Pancreas (tissue), 10 donors: ENCODE results near the gene ERAL1. TPM values are rescaled to one million over a fixed set of nuclear protein-coding genes. Genes with fewer than 3 reads are reported as not detected.
A peak's percentile ranks its signal among the peaks of the same experiment; 100 is the strongest.

Experiments
- ATAC-seq, 4 donors: fragments of 200-7000 bp; cut with Tn5 transposase; one replicate each; pipeline versions ENCODE4 v1.8.0 to v1.9.1; 2020; ENCODE audit warnings: mild to moderate bottlenecking in 4 of 4, moderate library complexity in 4 of 4
- DNase-seq, 6 donors: peaks; one replicate each; pipeline ENCODE4 v3.0.0-alpha.2; 2020
- FAIRE-seq: peaks from 2 replicates; lab custom pipeline; 2012; peaks lifted over from hg19 to GRCh38; lab: Jason Lieb, UNC
- H3K27ac ChIP-seq, 4 donors: fragments of 200-600 bp; sonication (generic); 1 replicate in 3 of 4; 2 replicates in 1 of 4; pipeline versions ENCODE4 v1.5.0 to v1.8.0; 2020
- H3K27me3 ChIP-seq, 4 donors: fragments of 200-600 bp; one replicate each; pipeline ENCODE4 v1.8.0; 2021
- H3K36me3 ChIP-seq, 3 donors: fragments of 200-600 bp; sonication (generic) in 1 of 3; one replicate each; pipeline versions ENCODE4 v1.5.0 to v1.8.0; 2020 to 2021
- H3K4me1 ChIP-seq, 3 donors: fragments of 200-600 bp; one replicate each; pipeline ENCODE4 v1.8.0; 2021
- H3K4me3 ChIP-seq, 4 donors: fragments of 200-600 bp; sonication (generic) in 2 of 4; one replicate each; pipeline versions ENCODE4 v1.5.0 to v1.8.0; 2020 to 2021
- H3K9me3 ChIP-seq, 4 donors: fragments of 200-600 bp; one replicate each; pipeline ENCODE4 v1.8.0; 2021
- CTCF ChIP-seq, 4 donors: fragments of 200-600 bp; sonication (generic) in 3 of 4; IDR thresholded peaks; one replicate each; pipeline versions ENCODE4 v1.5.0 to v1.8.0; 2021; ENCODE audit warnings: antibody characterized with exemption in 4 of 4
- WGBS, 2 donors: extraction: QIAGEN DNeasy Blood & Tissue Kit; methylation state at CpG; one replicate each; pipeline ENCODE4 v1.1.7; 2013; 5-methylcytosine and 5-hydroxymethylcytosine counted together
- intact Hi-C, 3 donors: fragments of 100-400 bp; cut with DNase I; formaldehyde crosslinking; loops; one replicate each; pipeline versions ENCODE4 v1.11.1 to v1.14.2; 2022
- polyA plus RNA-seq, 2 donors: library from polyadenylated mRNA; stranded (reverse); fragments of 200-250 nt; gene quantifications; one replicate each; pipeline ENCODE4 v1.2.3, GENCODE V29; 2013
- total RNA-seq, 6 donors: library from RNA; stranded (reverse); fragmentation: NEBNext Ultra II Directional in 4 of 6; extraction: Animal tissue kit (Norgen Biotek cat#: 25700) in 4 of 6; gene quantifications; one replicate each; pipeline versions ENCODE4 v1.2.1 to v1.2.4, GENCODE V29; 2021 to 2023
- donor health status: healthy with polysubstance abuse.
- donor health status: DM: no; HTN: no; CAD: no; lungs with moderate emphysema.
- donor health status: DM: no; HTN: no; CAD: no.
- donor health status: control.
- donor health status: control.
- donor health status: Bipolar disorder and iron deficiency.
- donor health status: DM: yes; HTN: yes; CAD: no.
- donor health status: DM: no; HTN: no; CAD: no.
- donor health status: DM: no; HTN: no; CAD: no.
- donor health status: DM: yes; HTN: yes; CAD: no.

Gene ERAL1
- total and polyA plus RNA-seq, 8 donors = 11.7 to 36.8 (median 17.1) TPM

GRCh38 chr17:28896884-28897768 is 42.3 kb downstream of the ERAL1 start, which contains the start of gene FLOT2:
TSS of gene FLOT2 (minus strand) at chr17:28897733. CDS start at chr17:28897574, 159 bp downstream.
- DNase-seq (peak; percentile 60 to 88 (median 68)), ATAC-seq (peak; percentile 73 to 84 (median 80)), FAIRE-seq (no peak)
- peak within 1 kb of the TSS; percentile 71 to 92 (median 87) for H3K27ac ChIP-seq
- H3K27me3 ChIP-seq = no peaks in the 10 kb centered on the region
- intact Hi-C loops = no loop called here
- no peak for TF ChIP-seq CTCF (IDR thresholded peaks at IDR 0.05)
- 0 to 1% methylated on average over 36 to 73 of the region's 73 CpGs for WGBS, 2 donors
- H3K36me3 ChIP-seq = no peaks in the 10 kb centered on the region
- H3K9me3 ChIP-seq = no peaks in the 10 kb centered on the region
- H3K4me3 ChIP-seq = peak within 1 kb of the TSS; percentile 52 to 83 (median 68)
- peaks cover 13 to 32% (median 22%) of the 10 kb centered on the region in 3 donors for H3K4me1 ChIP-seq

GRCh38 chr17:28897769-28898526 is 43.1 kb downstream of the ERAL1 start:
- 13 to 15% methylated on average over 21 to 23 of the region's 23 CpGs for WGBS, 2 donors
- FAIRE-seq (no peak), DNase-seq (no peak)

GRCh38 chr17:28898527-28898955 is 43.7 kb downstream of the ERAL1 start:
- no peak for FAIRE-seq
- H3K4me1 ChIP-seq = peaks cover 6 to 22% (median 14%) of the 10 kb centered on the region in 3 donors
- intact Hi-C loops = no loop called here
- H3K9me3 ChIP-seq = no peaks in the 10 kb centered on the region
- H3K36me3 ChIP-seq = no peaks in the 10 kb centered on the region
- no peak overlapping the region for H3K4me3 ChIP-seq
- DNase-seq = no peak
- WGBS, 2 donors = 84 to 87% methylated on average over 12 of the region's 12 CpGs
- no peak for ATAC-seq
- H3K27ac ChIP-seq = peak overlapping the region in 1 of 4 donors; percentile 91
- no peaks in the 10 kb centered on the region for H3K27me3 ChIP-seq
- TF ChIP-seq CTCF (IDR thresholded peaks at IDR 0.05) = no peak

More at GRCh38 chr17:28897769-28898526, 43.1 kb downstream of the ERAL1 start:
- Histone ChIP-seq H3K27me3 (no peaks in the 10 kb centered on the region), H3K27ac (peak overlapping the region; percentile 71 to 92 (median 87)), H3K4me3 (peak overlapping the region; percentile 52 to 83 (median 68)), H3K4me1 (peaks cover 8 to 28% (median 17%) of the 10 kb centered on the region in 3 donors), H3K9me3 (no peaks in the 10 kb centered on the region), H3K36me3 (no peaks in the 10 kb centered on the region)
- intact Hi-C loops = no loop called here
- TF ChIP-seq CTCF (IDR thresholded peaks at IDR 0.05) = no peak
- ATAC-seq = no peak

- no peak for ATAC-seq
- TF ChIP-seq CTCF (IDR thresholded peaks at IDR 0.05) = no peak
- H3K27me3 ChIP-seq = no peaks in the 10 kb centered on the region
- DNase-seq = no peak
- H3K27ac ChIP-seq = no peak overlapping the region
- 95 to 96% methylated on average over 5 of the region's 5 CpGs for WGBS, 2 donors
- peaks cover 6 to 19% (median 14%) of the 10 kb centered on the region in 3 donors for H3K4me1 ChIP-seq
- no peak overlapping the region for H3K4me3 ChIP-seq
- H3K36me3 ChIP-seq = no peaks in the 10 kb centered on the region
- no peaks in the 10 kb centered on the region for H3K9me3 ChIP-seq
- no peak for FAIRE-seq
- intact Hi-C loops = no loop called here
These were observed 44.5 kb downstream of the ERAL1 start for GRCh38 chr17:28899212-28899815.
